ENCODE results near the gene RECK. TPM values are rescaled to one million over a fixed set of nuclear protein-coding genes. Genes with fewer than 3 reads are reported as not detected.

Gene RECK
- total RNA-seq, 4 donors from 2014 or later = 2.1 to 9.7 (median 3.7) TPM

GRCh38 chr9:36119476-36119875 lies 82.8 kb downstream of the RECK start:
- 85 to 91% methylated on average over 7 of the region's 7 CpGs for WGBS, 2 donors
- no peak overlapping the region for H3K4me3 ChIP-seq (ENCODE audit: low read depth, poor library complexity, severe bottlenecking)
- DNase-seq (ENCODE audit: low spot score in 2 of 2) = no peak
- intact Hi-C loops (cut with DNase I; ENCODE audit: low total_unique reads) = no loop called here
- TF ChIP-seq POLR2A (IDR thresholded peaks at IDR 0.05) = no peak
- TF ChIP-seq, protein P1, sequence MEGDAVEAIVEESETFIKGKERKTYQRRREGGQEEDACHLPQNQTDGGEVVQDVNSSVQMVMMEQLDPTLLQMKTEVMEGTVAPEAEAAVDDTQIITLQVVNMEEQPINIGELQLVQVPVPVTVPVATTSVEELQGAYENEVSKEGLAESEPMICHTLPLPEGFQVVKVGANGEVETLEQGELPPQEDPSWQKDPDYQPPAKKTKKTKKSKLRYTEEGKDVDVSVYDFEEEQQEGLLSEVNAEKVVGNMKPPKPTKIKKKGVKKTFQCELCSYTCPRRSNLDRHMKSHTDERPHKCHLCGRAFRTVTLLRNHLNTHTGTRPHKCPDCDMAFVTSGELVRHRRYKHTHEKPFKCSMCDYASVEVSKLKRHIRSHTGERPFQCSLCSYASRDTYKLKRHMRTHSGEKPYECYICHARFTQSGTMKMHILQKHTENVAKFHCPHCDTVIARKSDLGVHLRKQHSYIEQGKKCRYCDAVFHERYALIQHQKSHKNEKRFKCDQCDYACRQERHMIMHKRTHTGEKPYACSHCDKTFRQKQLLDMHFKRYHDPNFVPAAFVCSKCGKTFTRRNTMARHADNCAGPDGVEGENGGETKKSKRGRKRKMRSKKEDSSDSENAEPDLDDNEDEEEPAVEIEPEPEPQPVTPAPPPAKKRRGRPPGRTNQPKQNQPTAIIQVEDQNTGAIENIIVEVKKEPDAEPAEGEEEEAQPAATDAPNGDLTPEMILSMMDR (IDR thresholded peaks at IDR 0.05) = no peak

DNA sequence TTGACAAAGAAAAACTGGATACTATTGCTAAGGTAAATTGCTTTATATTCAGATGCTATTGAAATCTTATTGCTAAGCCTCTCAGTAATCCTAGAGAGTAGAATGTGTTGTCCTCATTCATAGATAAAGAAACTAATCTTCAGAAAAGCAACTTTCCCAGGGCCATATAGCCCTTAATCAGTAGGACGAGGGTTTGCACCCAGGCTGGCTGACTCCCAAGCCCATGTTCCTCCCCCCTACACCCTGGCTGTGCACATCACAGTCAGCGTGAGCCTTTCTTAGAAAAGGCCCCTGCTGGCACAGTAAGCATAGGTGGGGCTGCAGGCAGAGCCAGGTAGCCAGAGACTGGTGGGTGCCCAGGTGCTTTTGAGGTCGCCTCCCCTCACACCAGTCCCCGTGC lies 84.0 kb downstream of the RECK start:
- DNase-seq (ENCODE audit: low spot score in 2 of 2) = no peak
- TF ChIP-seq, protein P1 (IDR thresholded peaks at IDR 0.05) = no peak
- no peak for TF ChIP-seq POLR2A (IDR thresholded peaks at IDR 0.05)
- intact Hi-C loops (cut with DNase I; ENCODE audit: low total_unique reads) = no loop called here
- 77 to 90% methylated on average over 4 of the region's 4 CpGs for WGBS, 2 donors
- H3K4me3 ChIP-seq (ENCODE audit: low read depth, poor library complexity, severe bottlenecking) = no peak overlapping the region

GRCh38 chr9:36121971-36122370 lies 85.3 kb downstream of the RECK start:
- intact Hi-C loops (cut with DNase I; ENCODE audit: low total_unique reads) = no loop called here
- WGBS, 2 donors = 88 to 90% methylated on average over 7 of the region's 7 CpGs
- no peak overlapping the region for H3K4me3 ChIP-seq (ENCODE audit: low read depth, poor library complexity, severe bottlenecking)
- TF ChIP-seq, protein P1 (IDR thresholded peaks at IDR 0.05) = no peak
- no peak for TF ChIP-seq POLR2A (IDR thresholded peaks at IDR 0.05)
- no peak for DNase-seq (ENCODE audit: low spot score in 2 of 2)

GRCh38 chr9:36123515-36123914 lies 86.8 kb downstream of the RECK start:
- intact Hi-C loops (cut with DNase I; ENCODE audit: low total_unique reads) = no loop called here
- WGBS, 2 donors = 85 to 87% methylated on average over 2 of the region's 2 CpGs
- H3K4me3 ChIP-seq (ENCODE audit: low read depth, poor library complexity, severe bottlenecking) = no peak overlapping the region
- DNase-seq (ENCODE audit: low spot score in 2 of 2) = no peak
- no peak for TF ChIP-seq POLR2A (IDR thresholded peaks at IDR 0.05)
- TF ChIP-seq, protein P1 (IDR thresholded peaks at IDR 0.05) = no peak

- intact Hi-C loops (cut with DNase I; ENCODE audit: low total_unique reads) = no loop called here
- WGBS, 2 donors = 78 to 79% methylated on average over 10 of the region's 10 CpGs
- TF ChIP-seq POLR2A (IDR thresholded peaks at IDR 0.05) = no peak
- TF ChIP-seq, protein P1 (IDR thresholded peaks at IDR 0.05) = no peak
- no peak overlapping the region for H3K4me3 ChIP-seq (ENCODE audit: low read depth, poor library complexity, severe bottlenecking)
- peak in 1 of 2 donors; percentile 68 for DNase-seq (ENCODE audit: low spot score in 2 of 2)
These were observed 88.5 kb downstream of the RECK start for GRCh38 chr9:36125062-36125855.

Measured in lower leg skin (tissue), 4 donors.